Panc1 (cell line): ENCODE results near the gene MYL3. TPM values are rescaled to one million over a fixed set of nuclear protein-coding genes. Genes with fewer than 3 reads are reported as not detected.

Experiments
- ATAC-seq: fragments of 200-7000 bp; cut with Tn5 transposase; 2 replicates; pipeline ENCODE4 v1.9.1; 2020; ENCODE audit warnings: mild to moderate bottlenecking, moderate library complexity
- BruUV-seq: library from RNA; stranded (reverse); fragments of 400-500 nt; replicated peaks from 2 replicates; lab custom pipeline; 2021; lab: Mats Ljungman, UMichigan
- CTCF ChIA-PET: fragments of 300-600 bp; sonication (Branson Sonifier 250); formaldehyde crosslinking; loops from one replicate; lab custom pipeline; 2022; ENCODE audit warnings: antibody characterized with exemption; lab: Charles Lee
- POLR2A ChIA-PET: fragments of 300-600 bp; sonication (Branson Sonifier 250); formaldehyde crosslinking; loops from one replicate; lab custom pipeline; 2022; ENCODE audit warnings: antibody characterized with exemption; lab: Charles Lee
- DNase-seq: peaks from one replicate; pipeline ENCODE4 v3.0.0-alpha.2; 2010; ENCODE audit warnings: low read depth, low spot score
- H3K27ac ChIP-seq: 2 replicates; pipeline ENCODE4 v1.5.1; 2011; ENCODE audit warnings: mild to moderate bottlenecking, low read length, inconsistent platforms
- H3K27me3 ChIP-seq: fragments of 200-500 bp; sonication (Bioruptor generic); 2 replicates; pipeline ENCODE4 v1.6.0; 2014; ENCODE audit warnings: low read length, inconsistent platforms; ENCODE audit not compliant: control insufficient read depth, insufficient read depth
- H3K36me3 ChIP-seq: fragments of 200-500 bp; sonication (Bioruptor generic); 2 replicates; pipeline ENCODE4 v1.5.1; 2014; ENCODE audit warnings: inconsistent platforms, mild to moderate bottlenecking, low read length, moderate library complexity; ENCODE audit not compliant: control insufficient read depth, insufficient read depth
- H3K4me1 ChIP-seq: 2 replicates; pipeline ENCODE4 v1.5.1; 2011; ENCODE audit warnings: inconsistent platforms, mild to moderate bottlenecking, low read length, moderate library complexity; ENCODE audit not compliant: control insufficient read depth, insufficient read depth
- H3K4me3 ChIP-seq, 2 experiments: 2 replicates each; pipeline ENCODE4 v1.5.1; 2011 to 2012; ENCODE audit warnings: low read depth in 2 of 2, low read length in 2 of 2, mild to moderate bottlenecking in 2 of 2, inconsistent platforms in 1 of 2, moderate library complexity in 1 of 2
- H3K9me3 ChIP-seq: fragments of 200-500 bp; sonication (Bioruptor generic); 2 replicates; pipeline ENCODE4 v1.5.1; 2014; ENCODE audit warnings: low read depth, mild to moderate bottlenecking, inconsistent platforms, low read length, moderate library complexity; ENCODE audit not compliant: control insufficient read depth, insufficient read depth
- POLR2AphosphoS5 ChIP-seq: IDR thresholded peaks from 2 replicates; pipeline ENCODE4 v1.6.1; 2012; ENCODE audit warnings: mild to moderate bottlenecking, low read depth, low read length, moderate library complexity
- REST ChIP-seq, 2 experiments: IDR thresholded peaks; 2 replicates each; pipeline ENCODE4 v1.6.1; 2011 to 2012; ENCODE audit warnings: low read depth in 2 of 2, control low read depth in 1 of 2, low read length in 1 of 2, mild to moderate bottlenecking in 1 of 2, moderate library complexity in 1 of 2; ENCODE audit not compliant: insufficient read depth in 1 of 2
- SIN3A ChIP-seq: IDR thresholded peaks from 2 replicates; pipeline ENCODE4 v1.6.1; 2012; ENCODE audit warnings: low read depth, mild to moderate bottlenecking, low read length, moderate library complexity, borderline replicate concordance; ENCODE audit not compliant: insufficient read depth
- TCF7L2 ChIP-seq: IDR thresholded peaks from 2 replicates; pipeline ENCODE4 v1.6.1; 2011; ENCODE audit warnings: mild to moderate bottlenecking, low read depth, low read length, inconsistent platforms
- in situ Hi-C: cut with HindIII; loops from 2 replicates; pipeline ENCODE4 v1.10.0; 2016; ENCODE audit warnings: low sequenced_read_pairs, low pct_unique_long_range_greater_than_20kb
- intact Hi-C: fragments of 100-400 bp; cut with micrococcal nuclease; formaldehyde crosslinking; loops from one replicate; pipeline ENCODE4 v1.10.0; 2022; ENCODE audit not compliant: unreplicated experiment
- total RNA-seq: library from RNA; stranded (reverse); gene quantifications from one replicate; pipeline ENCODE4 v1.2.1, GENCODE V29; 2021; ENCODE audit not compliant: unreplicated experiment
- TF ChIP-seq, protein P1 (sequence below): fragments of 450-650 bp; IDR thresholded peaks from 2 replicates; pipeline ENCODE4 v1.5.1; 2017; ENCODE audit warnings: mild to moderate bottlenecking

Gene MYL3
- total RNA-seq, 1 experiment from 2014 or later, result not detected

- TF ChIP-seq, protein P1, sequence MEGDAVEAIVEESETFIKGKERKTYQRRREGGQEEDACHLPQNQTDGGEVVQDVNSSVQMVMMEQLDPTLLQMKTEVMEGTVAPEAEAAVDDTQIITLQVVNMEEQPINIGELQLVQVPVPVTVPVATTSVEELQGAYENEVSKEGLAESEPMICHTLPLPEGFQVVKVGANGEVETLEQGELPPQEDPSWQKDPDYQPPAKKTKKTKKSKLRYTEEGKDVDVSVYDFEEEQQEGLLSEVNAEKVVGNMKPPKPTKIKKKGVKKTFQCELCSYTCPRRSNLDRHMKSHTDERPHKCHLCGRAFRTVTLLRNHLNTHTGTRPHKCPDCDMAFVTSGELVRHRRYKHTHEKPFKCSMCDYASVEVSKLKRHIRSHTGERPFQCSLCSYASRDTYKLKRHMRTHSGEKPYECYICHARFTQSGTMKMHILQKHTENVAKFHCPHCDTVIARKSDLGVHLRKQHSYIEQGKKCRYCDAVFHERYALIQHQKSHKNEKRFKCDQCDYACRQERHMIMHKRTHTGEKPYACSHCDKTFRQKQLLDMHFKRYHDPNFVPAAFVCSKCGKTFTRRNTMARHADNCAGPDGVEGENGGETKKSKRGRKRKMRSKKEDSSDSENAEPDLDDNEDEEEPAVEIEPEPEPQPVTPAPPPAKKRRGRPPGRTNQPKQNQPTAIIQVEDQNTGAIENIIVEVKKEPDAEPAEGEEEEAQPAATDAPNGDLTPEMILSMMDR, result no peak
- no peak for TF ChIP-seq REST (IDR thresholded peaks at IDR 0.05; ENCODE audit: insufficient read depth in 1 of 2, low read depth in 2 of 2, low read length in 1 of 2)
- TF ChIP-seq POLR2AphosphoS5, result no peak
- no peak for ATAC-seq
- Histone ChIP-seq H3K36me3 (no peaks in the 10 kb centered on the region), H3K9me3 (no peaks in the 10 kb centered on the region), H3K4me1 (no peaks in the 10 kb centered on the region), H3K27ac (no peak overlapping the region), H3K27me3 (no peaks in the 10 kb centered on the region), H3K4me3 (no peak overlapping the region)
- in situ Hi-C loops, result no loop called here
- POLR2A ChIA-PET, result no interaction called here
- CTCF ChIA-PET, result no interaction called here
- no peak for DNase-seq
- no TSS peak for BruUV-seq
- intact Hi-C loops, result no loop called here
Measured at GRCh38 chr3:46853441-46854415, 9.5 kb downstream of the MYL3 start.

- Histone ChIP-seq H3K4me3 (no peak overlapping the region), H3K36me3 (no peaks in the 10 kb centered on the region), H3K4me1 (no peaks in the 10 kb centered on the region), H3K9me3 (no peaks in the 10 kb centered on the region), H3K27ac (no peak overlapping the region), H3K27me3 (no peaks in the 10 kb centered on the region)
- DNase-seq (no peak), ATAC-seq (no peak)
- CTCF ChIA-PET, result no interaction called here
- in situ Hi-C loops, result no loop called here
- POLR2A ChIA-PET, result no interaction called here
- BruUV-seq, result no TSS peak
- TF ChIP-seq SIN3A, result no peak
- TF ChIP-seq, protein P1, result no peak
- no peak for TF ChIP-seq REST (IDR thresholded peaks at IDR 0.05; ENCODE audit: insufficient read depth in 1 of 2, low read depth in 2 of 2, low read length in 1 of 2)
- TF ChIP-seq POLR2AphosphoS5, result no peak
- TF ChIP-seq TCF7L2, result no peak
- intact Hi-C loops, result no loop called here
Measured at GRCh38 chr3:46852839-46853355, 10.3 kb downstream of the MYL3 start.
